GM21786 (cell line): ENCODE measurements around the gene FUCA1.
"Not testable (repeated sequence)": the region's sequence is repeated elsewhere in the genome, so short reads cannot be mapped to it uniquely, and the experiment has no call there.

Experiments
- ATAC-seq: cut with Tn5 transposase; IDR thresholded peaks from one replicate; pipeline ENCODE4 v1.9.1; 2021; ENCODE audit not compliant: unreplicated experiment

FUCA1 gene

GRCh38 chr1:23867895-23868556 is at the start of gene FUCA1:
TSS of gene FUCA1 (minus strand) at chr1:23868290. CDS start at chr1:23868286, 4 bp downstream.
- ATAC-seq, result peak; percentile 93

GRCh38 chr1:23916209-23917131 is 48.4 kb upstream of the FUCA1 start:
- no peak for ATAC-seq

GRCh38 chr1:23915466-23915865 is 47.4 kb upstream of the FUCA1 start:
- no peak for ATAC-seq

- no peak for ATAC-seq
These were observed 46.8 kb upstream of the FUCA1 start for GRCh38 chr1:23914921-23915320.

GRCh38 chr1:23913212-23913880 is 45.3 kb upstream of the FUCA1 start, which contains the start of gene CNR2:
TSS of gene CNR2 (minus strand) at chr1:23913362. CDS start at chr1:23875617, 37,745 bp downstream.
- ATAC-seq, result no peak

GRCh38 chr1:23911921-23912320 is 43.8 kb upstream of the FUCA1 start:
- no peak for ATAC-seq

- no peak for ATAC-seq
These were observed 42.6 kb upstream of the FUCA1 start for GRCh38 chr1:23910553-23911246.

- ATAC-seq, result no peak
These were observed 42.1 kb upstream of the FUCA1 start for GRCh38 chr1:23910144-23910543.

GRCh38 chr1:23909412-23909811 is 41.3 kb upstream of the FUCA1 start:
- ATAC-seq, result no peak

- ATAC-seq, result no peak
These were observed 40.6 kb upstream of the FUCA1 start for GRCh38 chr1:23908453-23909341.

GRCh38 chr1:23906731-23907130 is 38.6 kb upstream of the FUCA1 start:
- ATAC-seq, result no peak

GRCh38 chr1:23905461-23906025 is 37.5 kb upstream of the FUCA1 start:
- ATAC-seq, result no peak

- peak; percentile 55 for ATAC-seq
These were observed 36.8 kb upstream of the FUCA1 start for GRCh38 chr1:23904748-23905357.

- no peak for ATAC-seq
These were observed 35.7 kb upstream of the FUCA1 start for GRCh38 chr1:23903754-23904153.

- no peak for ATAC-seq
These were observed 34.5 kb upstream of the FUCA1 start for GRCh38 chr1:23902321-23903278.

GRCh38 chr1:23900017-23900416 is 31.9 kb upstream of the FUCA1 start:
- ATAC-seq, result not testable (repeated sequence)

- ATAC-seq, result no peak
These were observed 31.0 kb upstream of the FUCA1 start for GRCh38 chr1:23899070-23899469.

GRCh38 chr1:23897083-23897482 is 29.0 kb upstream of the FUCA1 start:
- no peak for ATAC-seq
